AG04450 (cell line): ENCODE measurements around the gene CTSH. TPM values are rescaled to one million over a fixed set of nuclear protein-coding genes. Genes with fewer than 3 reads are reported as not detected.

ENCODE experiments used
- CTCF ChIA-PET: fragments of 300-600, 350-600 bp; formaldehyde crosslinking; extraction: SDS; loops from one replicate; lab custom pipeline; 2022; ENCODE audit warnings: antibody characterized with exemption, inconsistent platforms; lab: Charles Lee
- POLR2A ChIA-PET: fragments of 350-600 bp; formaldehyde crosslinking; extraction: SDS; loops from one replicate; lab custom pipeline; 2021; ENCODE audit warnings: antibody characterized with exemption, inconsistent platforms; lab: Yijun Ruan, JAX
- DNase-seq: peaks from one replicate; pipeline ENCODE4 v3.0.0-alpha.2; 2011; ENCODE audit warnings: low read depth, low spot score
- H3K27ac ChIP-seq: one replicate; pipeline ENCODE4 v1.5.1; 2012; ENCODE audit warnings: low read depth, low read length, control low read depth
- H3K27me3 ChIP-seq: one replicate; pipeline ENCODE4 v1.6.0; 2012; ENCODE audit warnings: low read length; ENCODE audit not compliant: control insufficient read depth, insufficient read depth
- H3K4me3 ChIP-seq: 2 replicates; pipeline ENCODE4 v1.5.1; 2011; ENCODE audit warnings: mild to moderate bottlenecking, low read depth, low read length, control low read depth
- H3K9me3 ChIP-seq: 2 replicates; pipeline ENCODE4 v1.5.1; 2012; ENCODE audit warnings: low read length; ENCODE audit not compliant: control insufficient read depth, insufficient read depth
- polyA plus RNA-seq: library from polyadenylated mRNA; depleted of rRNA; stranded (reverse); fragments of >200 nt; gene quantifications from 2 replicates; pipeline ENCODE4 v1.2.3, GENCODE V29; 2011
- TF ChIP-seq, protein P1 (sequence below): IDR thresholded peaks from 2 replicates; pipeline ENCODE4 v1.5.1; 2011; ENCODE audit warnings: low read depth, low read length, control low read depth, inconsistent platforms

Gene CTSH
- polyA plus RNA-seq, 1 experiment: 4.8 TPM

DNA sequence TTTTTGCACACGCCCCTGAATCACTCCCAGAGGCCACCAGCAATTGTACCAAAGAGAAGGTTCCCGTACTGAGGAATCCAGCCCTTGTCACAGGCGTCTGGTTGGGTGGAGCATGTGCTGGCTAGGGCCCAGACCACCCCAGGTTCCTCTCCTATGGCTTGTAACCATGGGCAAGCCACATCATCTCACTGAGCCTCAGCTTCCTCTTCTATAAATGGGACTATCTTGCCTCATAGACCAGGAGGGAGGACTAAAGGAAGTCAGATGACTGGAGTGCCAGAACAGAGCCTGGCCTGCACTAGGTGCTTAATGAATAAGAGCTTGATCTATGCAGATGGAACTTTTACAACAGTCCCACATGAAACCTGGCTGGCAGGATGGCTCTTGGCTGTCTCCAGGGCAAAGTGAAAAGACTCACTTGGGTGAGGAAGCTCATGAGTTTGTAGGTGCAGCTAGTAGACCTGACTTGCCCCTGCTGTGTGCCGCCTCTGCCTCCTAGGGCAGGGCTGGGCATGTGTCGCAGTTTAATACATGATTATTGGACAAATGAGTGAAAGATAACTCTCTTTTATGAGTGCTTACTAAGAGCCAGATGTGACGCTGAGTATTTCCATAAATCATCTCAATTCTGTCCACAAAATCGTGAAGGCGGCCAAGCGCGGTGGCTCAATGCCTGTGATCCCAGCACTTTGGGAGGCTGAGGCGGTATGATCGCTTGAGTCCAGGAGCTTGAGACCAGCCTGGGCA lies 29.3 kb downstream of the CTSH start:
- H3K27ac ChIP-seq: no peak overlapping the region

GRCh38 chr15:78914027-78914764 lies 30.6 kb downstream of the CTSH start:
- no peaks in the 10 kb centered on the region for H3K27me3 ChIP-seq
- peak overlapping the region; percentile 11 for H3K27ac ChIP-seq
- H3K9me3 ChIP-seq: no peaks in the 10 kb centered on the region
- ChIA-PET CTCF (interaction anchor here (0.9 to 1.2 kb wide), 2 partner anchors 67 to 270 kb away, joined by 3 to 4 read pairs; no protein-coding TSS in a partner anchor), POLR2A (no interaction called here)
- DNase-seq: no peak
- TF ChIP-seq, protein P1, sequence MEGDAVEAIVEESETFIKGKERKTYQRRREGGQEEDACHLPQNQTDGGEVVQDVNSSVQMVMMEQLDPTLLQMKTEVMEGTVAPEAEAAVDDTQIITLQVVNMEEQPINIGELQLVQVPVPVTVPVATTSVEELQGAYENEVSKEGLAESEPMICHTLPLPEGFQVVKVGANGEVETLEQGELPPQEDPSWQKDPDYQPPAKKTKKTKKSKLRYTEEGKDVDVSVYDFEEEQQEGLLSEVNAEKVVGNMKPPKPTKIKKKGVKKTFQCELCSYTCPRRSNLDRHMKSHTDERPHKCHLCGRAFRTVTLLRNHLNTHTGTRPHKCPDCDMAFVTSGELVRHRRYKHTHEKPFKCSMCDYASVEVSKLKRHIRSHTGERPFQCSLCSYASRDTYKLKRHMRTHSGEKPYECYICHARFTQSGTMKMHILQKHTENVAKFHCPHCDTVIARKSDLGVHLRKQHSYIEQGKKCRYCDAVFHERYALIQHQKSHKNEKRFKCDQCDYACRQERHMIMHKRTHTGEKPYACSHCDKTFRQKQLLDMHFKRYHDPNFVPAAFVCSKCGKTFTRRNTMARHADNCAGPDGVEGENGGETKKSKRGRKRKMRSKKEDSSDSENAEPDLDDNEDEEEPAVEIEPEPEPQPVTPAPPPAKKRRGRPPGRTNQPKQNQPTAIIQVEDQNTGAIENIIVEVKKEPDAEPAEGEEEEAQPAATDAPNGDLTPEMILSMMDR: peak; percentile 49
- no peak overlapping the region for H3K4me3 ChIP-seq

More for the DNA sequence above, 29.3 kb downstream of the CTSH start:
- ChIA-PET POLR2A (interaction anchor here (0.7 kb wide), 1 partner anchor 73 kb away, joined by 3 read pairs; no protein-coding TSS in a partner anchor), CTCF (interaction anchor here (0.8 to 2.3 kb wide), 6 partner anchors 9 to 269 kb away, joined by 3 to 10 read pairs (median 4); no protein-coding TSS in a partner anchor)
- Histone ChIP-seq H3K9me3 (no peaks in the 10 kb centered on the region), H3K4me3 (no peak overlapping the region), H3K27me3 (no peaks in the 10 kb centered on the region)
- no peak for DNase-seq
- TF ChIP-seq, protein P1: no peak

GRCh38 chr15:78913012-78913411 lies 31.8 kb downstream of the CTSH start:
- Histone ChIP-seq H3K4me3 (no peak overlapping the region), H3K27me3 (no peaks in the 10 kb centered on the region), H3K27ac (no peak overlapping the region), H3K9me3 (no peaks in the 10 kb centered on the region)
- POLR2A ChIA-PET: no interaction called here
- TF ChIP-seq, protein P1: no peak
- CTCF ChIA-PET: interaction anchor here (0.6 to 1.5 kb wide), 2 partner anchors 104 to 272 kb away, joined by 3 to 12 read pairs; no protein-coding TSS in a partner anchor
- no peak for DNase-seq

DNA sequence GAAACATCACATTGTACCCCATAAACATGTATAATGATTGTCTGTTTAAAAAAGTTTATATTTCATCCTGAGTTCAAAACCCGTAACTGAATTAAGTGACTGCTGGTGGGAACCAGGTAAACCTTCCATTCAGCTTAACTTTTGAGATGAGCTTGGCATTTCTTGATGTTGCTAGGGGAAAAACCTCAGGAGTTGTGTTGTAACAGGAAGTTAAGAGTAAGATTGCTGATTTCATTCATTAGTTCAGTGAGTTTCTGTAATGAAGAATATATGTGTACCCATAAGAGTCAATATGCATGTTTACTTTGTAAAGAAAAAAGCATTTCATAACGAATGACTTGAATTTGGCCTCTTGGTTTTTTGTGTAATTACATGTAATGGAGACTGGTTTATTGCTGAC lies 32.5 kb downstream of the CTSH start:
- no peak for DNase-seq
- H3K9me3 ChIP-seq: no peaks in the 10 kb centered on the region
- CTCF ChIA-PET: interaction anchor here (0.6 to 1.5 kb wide), 2 partner anchors 104 to 272 kb away, joined by 3 to 12 read pairs; no protein-coding TSS in a partner anchor
- H3K27me3 ChIP-seq: no peaks in the 10 kb centered on the region
- TF ChIP-seq, protein P1: no peak
- H3K4me3 ChIP-seq: no peak overlapping the region
- H3K27ac ChIP-seq: no peak overlapping the region
- POLR2A ChIA-PET: no interaction called here
